ENCODE results near the gene SLC6A17. TPM values are rescaled to one million over a fixed set of nuclear protein-coding genes. Genes with fewer than 3 reads are reported as not detected.

Gene SLC6A17
- total and polyA plus RNA-seq, 2 donors (not counting 1 experiment from before 2014, with no cell fraction given): not detected

DNA sequence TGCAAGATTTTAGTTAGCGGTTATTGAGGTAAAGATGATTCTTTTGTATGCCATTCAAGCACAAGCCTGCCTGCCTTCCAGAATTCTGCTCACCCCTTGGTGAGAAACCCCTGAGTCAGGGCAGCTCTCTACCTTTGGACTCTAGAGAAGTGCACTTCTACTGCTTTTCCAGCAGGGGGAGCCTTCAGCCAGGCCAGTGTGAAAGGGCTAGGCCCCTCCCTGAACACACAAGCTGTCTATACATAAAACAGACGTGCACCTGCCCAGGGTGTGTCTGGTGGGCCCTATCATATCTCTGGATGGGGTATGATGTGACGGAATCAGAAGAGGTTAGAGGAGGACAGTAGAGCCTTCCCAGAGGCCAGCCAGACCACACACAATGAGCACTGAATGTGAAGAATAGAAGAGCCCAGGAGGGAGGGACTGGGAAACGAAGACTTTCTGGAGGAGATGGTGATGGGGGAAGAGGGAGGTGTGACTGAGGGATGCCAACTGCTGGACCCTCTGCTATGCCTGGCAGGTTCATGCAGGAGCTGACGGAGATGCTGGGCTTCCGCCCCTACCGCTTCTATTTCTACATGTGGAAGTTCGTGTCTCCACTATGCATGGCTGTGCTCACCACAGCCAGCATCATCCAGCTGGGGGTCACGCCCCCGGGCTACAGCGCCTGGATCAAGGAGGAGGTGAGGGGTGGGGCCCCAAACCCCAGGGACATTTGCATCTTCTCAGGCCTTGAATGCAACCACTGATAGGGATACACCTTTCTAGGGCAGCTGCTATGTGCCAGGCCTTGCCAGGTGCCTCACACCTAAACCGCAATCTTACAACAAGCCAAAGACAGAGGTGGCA lies 46.8 kb downstream of the SLC6A17 start:
- H3K27me3 Mint-ChIP-seq: peaks cover 4% of the 10 kb centered on the region
- Histone ChIP-seq H3K9ac (ENCODE audit: low read length) (no peak overlapping the region), H3K36me3 (replicated peaks in 1 of 2; ENCODE audit: control extremely low read depth in 1 of 2, control insufficient read depth in 1 of 2, extremely low read depth in 1 of 2, insufficient read depth in 2 of 2, low read length in 1 of 2) (no peaks in the 10 kb centered on the region), H3K27ac (ENCODE audit: low read length in 2 of 2) (no peak overlapping the region), H3K4me2 (replicated peaks; ENCODE audit: low read depth, low read length, poor library complexity, severe bottlenecking) (no peak overlapping the region), H3K27me3 (replicated peaks in 1 of 4; ENCODE audit: control extremely low read depth in 1 of 4, control insufficient read depth in 3 of 4, insufficient read depth in 4 of 4, low read length in 3 of 4) (peaks cover 0 to 3% (median 0%) of the 10 kb centered on the region in 4 experiments), H3K4me3 (ENCODE audit: control extremely low read depth in 1 of 5, extremely low read depth in 1 of 5, insufficient read depth in 1 of 5, low read depth in 2 of 5, low read length in 4 of 5) (no peak overlapping the region), H2AFZ (ENCODE audit: insufficient read depth, low read depth, low read length, poor library complexity, severe bottlenecking) (no peak overlapping the region), H3K79me2 (ENCODE audit: control insufficient read depth, insufficient read depth, low read length) (no peaks in the 10 kb centered on the region), H4K20me1 (ENCODE audit: control insufficient read depth, insufficient read depth, low read length, poor library complexity, severe bottlenecking) (no peaks in the 10 kb centered on the region), H3K4me1 (ENCODE audit: control insufficient read depth in 2 of 2, insufficient read depth in 2 of 2, low read length in 2 of 2) (no peaks in the 10 kb centered on the region), H3K9me3 (ENCODE audit: control extremely low read depth in 1 of 3, control insufficient read depth in 2 of 3, insufficient read depth in 1 of 3, low read length in 2 of 3) (no peaks in the 10 kb centered on the region)
- no peak overlapping the region for H3K4me3 Mint-ChIP-seq
- no peaks in the 10 kb centered on the region for H3K4me1 Mint-ChIP-seq
- no peak overlapping the region for H3K27ac Mint-ChIP-seq
- DNase-seq (peak; percentile 71), ATAC-seq (ENCODE audit: low read depth) (peak; percentile 93)
- H3K9me3 Mint-ChIP-seq (ENCODE audit: insufficient read depth): no peaks in the 10 kb centered on the region
- TF ChIP-seq, protein P1, sequence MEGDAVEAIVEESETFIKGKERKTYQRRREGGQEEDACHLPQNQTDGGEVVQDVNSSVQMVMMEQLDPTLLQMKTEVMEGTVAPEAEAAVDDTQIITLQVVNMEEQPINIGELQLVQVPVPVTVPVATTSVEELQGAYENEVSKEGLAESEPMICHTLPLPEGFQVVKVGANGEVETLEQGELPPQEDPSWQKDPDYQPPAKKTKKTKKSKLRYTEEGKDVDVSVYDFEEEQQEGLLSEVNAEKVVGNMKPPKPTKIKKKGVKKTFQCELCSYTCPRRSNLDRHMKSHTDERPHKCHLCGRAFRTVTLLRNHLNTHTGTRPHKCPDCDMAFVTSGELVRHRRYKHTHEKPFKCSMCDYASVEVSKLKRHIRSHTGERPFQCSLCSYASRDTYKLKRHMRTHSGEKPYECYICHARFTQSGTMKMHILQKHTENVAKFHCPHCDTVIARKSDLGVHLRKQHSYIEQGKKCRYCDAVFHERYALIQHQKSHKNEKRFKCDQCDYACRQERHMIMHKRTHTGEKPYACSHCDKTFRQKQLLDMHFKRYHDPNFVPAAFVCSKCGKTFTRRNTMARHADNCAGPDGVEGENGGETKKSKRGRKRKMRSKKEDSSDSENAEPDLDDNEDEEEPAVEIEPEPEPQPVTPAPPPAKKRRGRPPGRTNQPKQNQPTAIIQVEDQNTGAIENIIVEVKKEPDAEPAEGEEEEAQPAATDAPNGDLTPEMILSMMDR (IDR thresholded peaks at IDR 0.05): peak; percentile 97
- TF ChIP-seq EZH2 (IDR thresholded peaks at IDR 0.05; ENCODE audit: borderline replicate concordance, insufficient read depth, low read depth, low read length, poor library complexity, severe bottlenecking): no peak
- intact Hi-C loops (cut with micrococcal nuclease): loop anchor here (1.0 kb wide), 2 partner anchors 263 to 299 kb away; no protein-coding TSS in a partner anchor
- POLR2A ChIA-PET: interaction anchor here (0.6 kb wide), 1 partner anchor 15 kb away, joined by 3 read pairs; no protein-coding TSS in a partner anchor
- CTCF ChIA-PET: interaction anchor here (0.7 to 24.7 kb wide), 25 partner anchors 10 to 312 kb away, joined by 3 to 837 read pairs (median 5); partner anchors contain the start of genes KCNC4 and PROK1
- 79% methylated on average over 9 of the region's 12 CpGs for WGBS (ENCODE audit: insufficient coverage)
